Panc1 (cell line): Measurements from ENCODE around the gene ZFP3. TPM values are rescaled to one million over a fixed set of nuclear protein-coding genes. Genes with fewer than 3 reads are reported as not detected.

Source experiments
- ATAC-seq: fragments of 200-7000 bp; cut with Tn5 transposase; 2 replicates; pipeline ENCODE4 v1.9.1; 2020; ENCODE audit warnings: mild to moderate bottlenecking, moderate library complexity
- BruUV-seq: library from RNA; stranded (reverse); fragments of 400-500 nt; replicated peaks from 2 replicates; lab custom pipeline; 2021; lab: Mats Ljungman, UMichigan
- CTCF ChIA-PET: fragments of 300-600 bp; sonication (Branson Sonifier 250); formaldehyde crosslinking; loops from one replicate; lab custom pipeline; 2022; ENCODE audit warnings: antibody characterized with exemption; lab: Charles Lee
- POLR2A ChIA-PET: fragments of 300-600 bp; sonication (Branson Sonifier 250); formaldehyde crosslinking; loops from one replicate; lab custom pipeline; 2022; ENCODE audit warnings: antibody characterized with exemption; lab: Charles Lee
- DNase-seq: peaks from one replicate; pipeline ENCODE4 v3.0.0-alpha.2; 2010; ENCODE audit warnings: low read depth, low spot score
- H3K27ac ChIP-seq: 2 replicates; pipeline ENCODE4 v1.5.1; 2011; ENCODE audit warnings: mild to moderate bottlenecking, low read length, inconsistent platforms
- H3K27me3 ChIP-seq: fragments of 200-500 bp; sonication (Bioruptor generic); 2 replicates; pipeline ENCODE4 v1.6.0; 2014; ENCODE audit warnings: low read length, inconsistent platforms; ENCODE audit not compliant: control insufficient read depth, insufficient read depth
- H3K36me3 ChIP-seq: fragments of 200-500 bp; sonication (Bioruptor generic); 2 replicates; pipeline ENCODE4 v1.5.1; 2014; ENCODE audit warnings: inconsistent platforms, mild to moderate bottlenecking, low read length, moderate library complexity; ENCODE audit not compliant: control insufficient read depth, insufficient read depth
- H3K4me1 ChIP-seq: 2 replicates; pipeline ENCODE4 v1.5.1; 2011; ENCODE audit warnings: inconsistent platforms, mild to moderate bottlenecking, low read length, moderate library complexity; ENCODE audit not compliant: control insufficient read depth, insufficient read depth
- H3K4me3 ChIP-seq, 2 experiments: 2 replicates each; pipeline ENCODE4 v1.5.1; 2011 to 2012; ENCODE audit warnings: low read depth in 2 of 2, low read length in 2 of 2, mild to moderate bottlenecking in 2 of 2, inconsistent platforms in 1 of 2, moderate library complexity in 1 of 2
- H3K9me3 ChIP-seq: fragments of 200-500 bp; sonication (Bioruptor generic); 2 replicates; pipeline ENCODE4 v1.5.1; 2014; ENCODE audit warnings: low read depth, mild to moderate bottlenecking, inconsistent platforms, low read length, moderate library complexity; ENCODE audit not compliant: control insufficient read depth, insufficient read depth
- POLR2AphosphoS5 ChIP-seq: IDR thresholded peaks from 2 replicates; pipeline ENCODE4 v1.6.1; 2012; ENCODE audit warnings: mild to moderate bottlenecking, low read depth, low read length, moderate library complexity
- REST ChIP-seq, 2 experiments: IDR thresholded peaks; 2 replicates each; pipeline ENCODE4 v1.6.1; 2011 to 2012; ENCODE audit warnings: low read depth in 2 of 2, control low read depth in 1 of 2, low read length in 1 of 2, mild to moderate bottlenecking in 1 of 2, moderate library complexity in 1 of 2; ENCODE audit not compliant: insufficient read depth in 1 of 2
- SIN3A ChIP-seq: IDR thresholded peaks from 2 replicates; pipeline ENCODE4 v1.6.1; 2012; ENCODE audit warnings: low read depth, mild to moderate bottlenecking, low read length, moderate library complexity, borderline replicate concordance; ENCODE audit not compliant: insufficient read depth
- TCF7L2 ChIP-seq: IDR thresholded peaks from 2 replicates; pipeline ENCODE4 v1.6.1; 2011; ENCODE audit warnings: mild to moderate bottlenecking, low read depth, low read length, inconsistent platforms
- in situ Hi-C: cut with HindIII; loops from 2 replicates; pipeline ENCODE4 v1.10.0; 2016; ENCODE audit warnings: low sequenced_read_pairs, low pct_unique_long_range_greater_than_20kb
- intact Hi-C: fragments of 100-400 bp; cut with micrococcal nuclease; formaldehyde crosslinking; loops from one replicate; pipeline ENCODE4 v1.10.0; 2022; ENCODE audit not compliant: unreplicated experiment
- total RNA-seq: library from RNA; stranded (reverse); gene quantifications from one replicate; pipeline ENCODE4 v1.2.1, GENCODE V29; 2021; ENCODE audit not compliant: unreplicated experiment
- TF ChIP-seq, protein P1 (sequence below): fragments of 450-650 bp; IDR thresholded peaks from 2 replicates; pipeline ENCODE4 v1.5.1; 2017; ENCODE audit warnings: mild to moderate bottlenecking

ZFP3 gene
- total RNA-seq, 1 experiment from 2014 or later: not detected

GRCh38 chr17:5110816-5111215 lies 32.5 kb downstream of the ZFP3 start:
- peak overlapping the region; percentile 75 to 86 for H3K4me3 ChIP-seq
- peaks cover 41% of the 10 kb centered on the region for H3K9me3 ChIP-seq
- H3K4me1 ChIP-seq: no peaks in the 10 kb centered on the region; the same call in 1 of the 2 replicates
- peak overlapping the region; percentile 90 for H3K27ac ChIP-seq
- no TSS peak for BruUV-seq
- ChIA-PET POLR2A (no interaction called here), CTCF (no interaction called here)
- in situ Hi-C loops: no loop called here
- intact Hi-C loops: no loop called here
- DNase-seq: no peak
- H3K27me3 ChIP-seq: no peaks in the 10 kb centered on the region
- TF ChIP-seq REST (IDR thresholded peaks at IDR 0.05; ENCODE audit: insufficient read depth in 1 of 2, low read depth in 2 of 2, low read length in 1 of 2) (no peak), SIN3A (no peak), POLR2AphosphoS5 (no peak), TCF7L2 (no peak)
- TF ChIP-seq, protein P1, sequence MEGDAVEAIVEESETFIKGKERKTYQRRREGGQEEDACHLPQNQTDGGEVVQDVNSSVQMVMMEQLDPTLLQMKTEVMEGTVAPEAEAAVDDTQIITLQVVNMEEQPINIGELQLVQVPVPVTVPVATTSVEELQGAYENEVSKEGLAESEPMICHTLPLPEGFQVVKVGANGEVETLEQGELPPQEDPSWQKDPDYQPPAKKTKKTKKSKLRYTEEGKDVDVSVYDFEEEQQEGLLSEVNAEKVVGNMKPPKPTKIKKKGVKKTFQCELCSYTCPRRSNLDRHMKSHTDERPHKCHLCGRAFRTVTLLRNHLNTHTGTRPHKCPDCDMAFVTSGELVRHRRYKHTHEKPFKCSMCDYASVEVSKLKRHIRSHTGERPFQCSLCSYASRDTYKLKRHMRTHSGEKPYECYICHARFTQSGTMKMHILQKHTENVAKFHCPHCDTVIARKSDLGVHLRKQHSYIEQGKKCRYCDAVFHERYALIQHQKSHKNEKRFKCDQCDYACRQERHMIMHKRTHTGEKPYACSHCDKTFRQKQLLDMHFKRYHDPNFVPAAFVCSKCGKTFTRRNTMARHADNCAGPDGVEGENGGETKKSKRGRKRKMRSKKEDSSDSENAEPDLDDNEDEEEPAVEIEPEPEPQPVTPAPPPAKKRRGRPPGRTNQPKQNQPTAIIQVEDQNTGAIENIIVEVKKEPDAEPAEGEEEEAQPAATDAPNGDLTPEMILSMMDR: no peak
- no peak for ATAC-seq
- peaks cover 2% of the 10 kb centered on the region; the same call in 1 of the 2 replicates for H3K36me3 ChIP-seq

DNA sequence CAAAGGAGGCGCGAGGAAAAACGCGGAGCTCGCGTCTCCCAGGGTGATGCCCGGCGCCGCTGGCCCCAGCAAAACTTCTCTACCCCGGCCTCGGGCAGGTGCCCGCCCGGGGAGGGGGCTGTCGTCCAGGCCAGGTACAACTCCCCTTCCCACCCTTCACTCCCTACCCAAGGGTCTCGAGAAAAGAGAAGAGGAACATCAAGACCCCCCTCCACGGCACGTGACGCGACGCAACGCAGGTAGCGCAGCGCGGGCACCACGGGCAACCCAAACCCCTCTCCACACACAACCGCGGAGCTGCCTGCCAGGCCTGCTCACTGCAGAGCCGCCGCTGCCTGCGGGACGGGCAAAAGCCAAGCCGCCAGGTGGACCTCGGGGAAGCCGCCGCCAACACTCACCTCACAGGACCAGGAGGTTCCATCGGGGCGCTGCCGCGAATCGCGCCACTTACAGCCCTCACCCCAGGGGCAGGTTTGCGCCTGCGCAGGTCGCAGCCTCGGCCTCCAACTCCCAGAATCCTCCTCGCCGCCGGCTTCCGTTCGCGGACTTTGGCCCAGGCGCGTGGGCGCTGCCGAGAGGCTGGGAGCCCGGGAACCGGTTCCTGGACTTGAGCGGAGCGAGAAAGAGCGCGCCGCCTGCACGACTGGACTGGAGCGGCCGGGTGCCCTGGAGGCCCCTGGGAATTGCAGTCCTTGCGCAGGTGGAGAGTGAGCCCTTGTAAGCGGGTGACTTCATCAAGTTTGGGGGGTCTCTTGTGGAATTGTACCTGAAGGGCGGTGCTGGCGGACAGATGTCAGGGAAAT lies 33.3 kb downstream of the ZFP3 start, which contains the start of gene ZNF232:
Gene ZNF232, minus strand, starts transcription at position 477 of the 803 bp plus-strand sequence. Its CDS starts 56 bp downstream, at position 421.
- BruUV-seq: no TSS peak
- CTCF ChIA-PET: no interaction called here
- POLR2A ChIA-PET: no interaction called here
- DNase-seq (peak; percentile 53), ATAC-seq (peak; percentile 98)
- Histone ChIP-seq H3K9me3 (peaks cover 33% of the 10 kb centered on the region), H3K36me3 (peaks cover 2% of the 10 kb centered on the region; the same call in 1 of the 2 replicates), H3K4me1 (no peaks in the 10 kb centered on the region; the same call in 1 of the 2 replicates), H3K4me3 (peak within 1 kb of the TSS; percentile 75 to 86), H3K27me3 (no peaks in the 10 kb centered on the region), H3K27ac (peak within 1 kb of the TSS; percentile 90)
- TF ChIP-seq REST (IDR thresholded peaks at IDR 0.05; ENCODE audit: insufficient read depth in 1 of 2, low read depth in 2 of 2, low read length in 1 of 2): no peak
- peak; percentile 66; the same call in 1 of the 2 replicates for TF ChIP-seq POLR2AphosphoS5
- in situ Hi-C loops: no loop called here
- intact Hi-C loops: no loop called here
